Panc1 (cell line): ENCODE measurements around the gene RNASE12. TPM values are rescaled to one million over a fixed set of nuclear protein-coding genes. Genes with fewer than 3 reads are reported as not detected.

Experiments used
- ATAC-seq: fragments of 200-7000 bp; cut with Tn5 transposase; 2 replicates; pipeline ENCODE4 v1.9.1; 2020; ENCODE audit warnings: mild to moderate bottlenecking, moderate library complexity
- BruUV-seq: library from RNA; stranded (reverse); fragments of 400-500 nt; replicated peaks from 2 replicates; lab custom pipeline; 2021; lab: Mats Ljungman, UMichigan
- CTCF ChIA-PET: fragments of 300-600 bp; sonication (Branson Sonifier 250); formaldehyde crosslinking; loops from one replicate; lab custom pipeline; 2022; ENCODE audit warnings: antibody characterized with exemption; lab: Charles Lee
- POLR2A ChIA-PET: fragments of 300-600 bp; sonication (Branson Sonifier 250); formaldehyde crosslinking; loops from one replicate; lab custom pipeline; 2022; ENCODE audit warnings: antibody characterized with exemption; lab: Charles Lee
- DNase-seq: peaks from one replicate; pipeline ENCODE4 v3.0.0-alpha.2; 2010; ENCODE audit warnings: low read depth, low spot score
- H3K27ac ChIP-seq: 2 replicates; pipeline ENCODE4 v1.5.1; 2011; ENCODE audit warnings: mild to moderate bottlenecking, low read length, inconsistent platforms
- H3K27me3 ChIP-seq: fragments of 200-500 bp; sonication (Bioruptor generic); 2 replicates; pipeline ENCODE4 v1.6.0; 2014; ENCODE audit warnings: low read length, inconsistent platforms; ENCODE audit not compliant: control insufficient read depth, insufficient read depth
- H3K36me3 ChIP-seq: fragments of 200-500 bp; sonication (Bioruptor generic); 2 replicates; pipeline ENCODE4 v1.5.1; 2014; ENCODE audit warnings: inconsistent platforms, mild to moderate bottlenecking, low read length, moderate library complexity; ENCODE audit not compliant: control insufficient read depth, insufficient read depth
- H3K4me1 ChIP-seq: 2 replicates; pipeline ENCODE4 v1.5.1; 2011; ENCODE audit warnings: inconsistent platforms, mild to moderate bottlenecking, low read length, moderate library complexity; ENCODE audit not compliant: control insufficient read depth, insufficient read depth
- H3K4me3 ChIP-seq, 2 experiments: 2 replicates each; pipeline ENCODE4 v1.5.1; 2011 to 2012; ENCODE audit warnings: low read depth in 2 of 2, low read length in 2 of 2, mild to moderate bottlenecking in 2 of 2, inconsistent platforms in 1 of 2, moderate library complexity in 1 of 2
- H3K9me3 ChIP-seq: fragments of 200-500 bp; sonication (Bioruptor generic); 2 replicates; pipeline ENCODE4 v1.5.1; 2014; ENCODE audit warnings: low read depth, mild to moderate bottlenecking, inconsistent platforms, low read length, moderate library complexity; ENCODE audit not compliant: control insufficient read depth, insufficient read depth
- POLR2AphosphoS5 ChIP-seq: IDR thresholded peaks from 2 replicates; pipeline ENCODE4 v1.6.1; 2012; ENCODE audit warnings: mild to moderate bottlenecking, low read depth, low read length, moderate library complexity
- REST ChIP-seq, 2 experiments: IDR thresholded peaks; 2 replicates each; pipeline ENCODE4 v1.6.1; 2011 to 2012; ENCODE audit warnings: low read depth in 2 of 2, control low read depth in 1 of 2, low read length in 1 of 2, mild to moderate bottlenecking in 1 of 2, moderate library complexity in 1 of 2; ENCODE audit not compliant: insufficient read depth in 1 of 2
- SIN3A ChIP-seq: IDR thresholded peaks from 2 replicates; pipeline ENCODE4 v1.6.1; 2012; ENCODE audit warnings: low read depth, mild to moderate bottlenecking, low read length, moderate library complexity, borderline replicate concordance; ENCODE audit not compliant: insufficient read depth
- TCF7L2 ChIP-seq: IDR thresholded peaks from 2 replicates; pipeline ENCODE4 v1.6.1; 2011; ENCODE audit warnings: mild to moderate bottlenecking, low read depth, low read length, inconsistent platforms
- in situ Hi-C: cut with HindIII; loops from 2 replicates; pipeline ENCODE4 v1.10.0; 2016; ENCODE audit warnings: low sequenced_read_pairs, low pct_unique_long_range_greater_than_20kb
- intact Hi-C: fragments of 100-400 bp; cut with micrococcal nuclease; formaldehyde crosslinking; loops from one replicate; pipeline ENCODE4 v1.10.0; 2022; ENCODE audit not compliant: unreplicated experiment
- total RNA-seq: library from RNA; stranded (reverse); gene quantifications from one replicate; pipeline ENCODE4 v1.2.1, GENCODE V29; 2021; ENCODE audit not compliant: unreplicated experiment
- TF ChIP-seq, protein P1 (sequence below): fragments of 450-650 bp; IDR thresholded peaks from 2 replicates; pipeline ENCODE4 v1.5.1; 2017; ENCODE audit warnings: mild to moderate bottlenecking

RNASE12 gene
- total RNA-seq, 1 experiment from 2014 or later, result not detected

- no peaks in the 10 kb centered on the region for H3K9me3 ChIP-seq
- ChIA-PET CTCF (no interaction called here), POLR2A (no interaction called here)
- no peak overlapping the region for H3K4me3 ChIP-seq
- no peak for DNase-seq
- in situ Hi-C loops (no loop called here), intact Hi-C loops (no loop called here)
- ATAC-seq, result no peak
- TF ChIP-seq TCF7L2, result no peak
- TF ChIP-seq POLR2AphosphoS5, result no peak
- TF ChIP-seq, protein P1, sequence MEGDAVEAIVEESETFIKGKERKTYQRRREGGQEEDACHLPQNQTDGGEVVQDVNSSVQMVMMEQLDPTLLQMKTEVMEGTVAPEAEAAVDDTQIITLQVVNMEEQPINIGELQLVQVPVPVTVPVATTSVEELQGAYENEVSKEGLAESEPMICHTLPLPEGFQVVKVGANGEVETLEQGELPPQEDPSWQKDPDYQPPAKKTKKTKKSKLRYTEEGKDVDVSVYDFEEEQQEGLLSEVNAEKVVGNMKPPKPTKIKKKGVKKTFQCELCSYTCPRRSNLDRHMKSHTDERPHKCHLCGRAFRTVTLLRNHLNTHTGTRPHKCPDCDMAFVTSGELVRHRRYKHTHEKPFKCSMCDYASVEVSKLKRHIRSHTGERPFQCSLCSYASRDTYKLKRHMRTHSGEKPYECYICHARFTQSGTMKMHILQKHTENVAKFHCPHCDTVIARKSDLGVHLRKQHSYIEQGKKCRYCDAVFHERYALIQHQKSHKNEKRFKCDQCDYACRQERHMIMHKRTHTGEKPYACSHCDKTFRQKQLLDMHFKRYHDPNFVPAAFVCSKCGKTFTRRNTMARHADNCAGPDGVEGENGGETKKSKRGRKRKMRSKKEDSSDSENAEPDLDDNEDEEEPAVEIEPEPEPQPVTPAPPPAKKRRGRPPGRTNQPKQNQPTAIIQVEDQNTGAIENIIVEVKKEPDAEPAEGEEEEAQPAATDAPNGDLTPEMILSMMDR, result no peak
- no peak for TF ChIP-seq SIN3A
- TF ChIP-seq REST (IDR thresholded peaks at IDR 0.05; ENCODE audit: insufficient read depth in 1 of 2, low read depth in 2 of 2, low read length in 1 of 2), result no peak
- BruUV-seq, result no TSS peak
- H3K36me3 ChIP-seq, result no peaks in the 10 kb centered on the region
- no peaks in the 10 kb centered on the region for H3K27me3 ChIP-seq
- no peaks in the 10 kb centered on the region for H3K4me1 ChIP-seq
- H3K27ac ChIP-seq, result no peak overlapping the region
Measured at GRCh38 chr14:20553024-20553423, 38.2 kb downstream of the RNASE12 start.

DNA sequence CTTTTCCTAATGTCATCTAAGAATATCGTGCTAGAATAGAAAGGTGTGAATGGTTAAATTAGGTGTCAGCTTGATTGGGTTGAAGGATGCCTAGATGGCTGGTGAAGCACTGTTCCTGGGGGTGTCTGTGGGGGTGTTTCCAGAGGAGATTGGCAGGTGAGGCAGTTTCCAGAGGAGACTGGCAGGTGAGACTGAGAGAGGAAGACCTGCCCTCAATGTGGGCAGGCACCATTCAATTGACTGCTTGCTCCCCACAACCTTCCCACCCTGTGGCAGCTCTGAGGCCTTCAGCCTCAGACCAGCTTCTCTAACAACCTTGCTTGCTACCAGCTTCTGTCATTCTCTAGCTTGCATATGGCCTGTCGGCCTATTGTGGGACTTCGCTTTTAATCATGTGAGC lies 39.6 kb downstream of the RNASE12 start:
- Histone ChIP-seq H3K27ac (no peak overlapping the region), H3K27me3 (no peaks in the 10 kb centered on the region)

More for the DNA sequence above, 39.6 kb downstream of the RNASE12 start:
- H3K4me1 ChIP-seq, result no peaks in the 10 kb centered on the region
- H3K9me3 ChIP-seq, result no peaks in the 10 kb centered on the region
- H3K4me3 ChIP-seq, result no peak overlapping the region
- H3K36me3 ChIP-seq, result no peaks in the 10 kb centered on the region
- BruUV-seq, result no TSS peak
- no peak for TF ChIP-seq POLR2AphosphoS5
- TF ChIP-seq TCF7L2, result no peak
- TF ChIP-seq, protein P1, result no peak
- no peak for TF ChIP-seq SIN3A
- TF ChIP-seq REST (IDR thresholded peaks at IDR 0.05; ENCODE audit: insufficient read depth in 1 of 2, low read depth in 2 of 2, low read length in 1 of 2), result no peak
- POLR2A ChIA-PET, result no interaction called here
- ATAC-seq (no peak), DNase-seq (no peak)
- intact Hi-C loops (no loop called here), in situ Hi-C loops (no loop called here)
- CTCF ChIA-PET, result no interaction called here
